ENCODE measurements around the gene CCP110.
A peak's percentile ranks its signal among the peaks of the same experiment; 100 is the strongest.

DNA sequence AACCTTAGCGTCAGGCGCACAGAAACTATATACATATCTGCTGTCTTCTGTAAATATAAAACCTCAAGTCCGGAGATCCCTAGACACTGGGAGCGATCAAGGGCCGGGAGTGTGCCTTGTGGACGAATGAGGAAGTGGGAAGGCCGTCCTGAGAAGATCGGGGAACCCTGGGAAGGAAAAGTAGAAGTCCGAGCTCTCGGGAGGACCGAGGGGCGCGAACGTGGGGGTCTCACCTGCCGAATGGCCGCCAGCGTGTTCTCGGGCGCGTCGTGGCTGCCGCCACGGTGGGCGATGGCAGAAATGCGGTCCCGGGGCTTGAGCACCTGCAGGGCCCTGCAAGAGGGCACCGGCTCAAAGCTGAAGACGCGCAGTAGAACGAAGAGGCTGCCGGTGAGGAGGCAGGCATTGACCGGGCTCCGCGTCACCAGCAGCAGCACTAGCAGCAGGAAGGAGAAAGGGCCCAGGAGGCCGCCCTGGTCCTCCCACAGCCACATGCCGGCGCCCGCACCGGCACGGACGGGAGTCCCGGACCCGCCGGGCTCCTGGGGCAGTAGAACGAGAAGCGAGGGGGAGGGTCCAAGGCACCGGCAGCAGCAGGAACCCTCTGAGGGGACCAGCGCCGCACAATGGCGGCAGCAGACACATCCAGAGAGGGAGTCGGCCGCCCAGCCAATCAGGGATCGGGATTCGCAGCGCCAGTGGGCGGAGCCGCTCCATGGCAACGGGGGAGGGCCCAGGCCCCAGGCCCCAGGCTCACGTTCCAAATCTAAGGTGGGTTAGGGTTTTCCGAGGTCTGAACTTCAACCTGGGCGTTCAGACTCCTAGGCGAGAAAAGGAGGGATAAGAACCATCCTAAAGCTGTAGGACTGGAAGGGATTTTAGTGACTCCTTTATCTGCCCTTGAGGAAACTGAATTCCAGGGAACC lies 2.0 kb upstream of the CCP110 start, which contains the start of gene GDE1:
- TF ChIP-seq, protein P1, sequence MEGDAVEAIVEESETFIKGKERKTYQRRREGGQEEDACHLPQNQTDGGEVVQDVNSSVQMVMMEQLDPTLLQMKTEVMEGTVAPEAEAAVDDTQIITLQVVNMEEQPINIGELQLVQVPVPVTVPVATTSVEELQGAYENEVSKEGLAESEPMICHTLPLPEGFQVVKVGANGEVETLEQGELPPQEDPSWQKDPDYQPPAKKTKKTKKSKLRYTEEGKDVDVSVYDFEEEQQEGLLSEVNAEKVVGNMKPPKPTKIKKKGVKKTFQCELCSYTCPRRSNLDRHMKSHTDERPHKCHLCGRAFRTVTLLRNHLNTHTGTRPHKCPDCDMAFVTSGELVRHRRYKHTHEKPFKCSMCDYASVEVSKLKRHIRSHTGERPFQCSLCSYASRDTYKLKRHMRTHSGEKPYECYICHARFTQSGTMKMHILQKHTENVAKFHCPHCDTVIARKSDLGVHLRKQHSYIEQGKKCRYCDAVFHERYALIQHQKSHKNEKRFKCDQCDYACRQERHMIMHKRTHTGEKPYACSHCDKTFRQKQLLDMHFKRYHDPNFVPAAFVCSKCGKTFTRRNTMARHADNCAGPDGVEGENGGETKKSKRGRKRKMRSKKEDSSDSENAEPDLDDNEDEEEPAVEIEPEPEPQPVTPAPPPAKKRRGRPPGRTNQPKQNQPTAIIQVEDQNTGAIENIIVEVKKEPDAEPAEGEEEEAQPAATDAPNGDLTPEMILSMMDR (IDR thresholded peaks at IDR 0.05) = peak; percentile 79
- TF ChIP-seq POLR2AphosphoS5 (IDR thresholded peaks at IDR 0.05; ENCODE audit: low read depth, low read length) = peak; percentile 79
